Effector memory CD4-positive, alpha-beta T cell (primary cell): ENCODE results near the gene PSG6.
"Not testable (repeated sequence)": the region's sequence is repeated elsewhere in the genome, so short reads cannot be mapped to it uniquely, and the experiment has no call there.

Experiments used
- DNase-seq, 3 donors: peaks; one replicate each; pipeline ENCODE4 v3.0.0-alpha.2; 2020
- H3K27ac ChIP-seq: 2 replicates; pipeline ENCODE4 v1.7.0; 2013; ENCODE audit warnings: mild to moderate bottlenecking, low read length, moderate library complexity; ENCODE audit not compliant: insufficient read depth, poor library complexity, severe bottlenecking
- H3K27me3 ChIP-seq: replicated peaks from 2 replicates; pipeline ENCODE4 v1.7.0; 2013; ENCODE audit warnings: mild to moderate bottlenecking, low read length; ENCODE audit not compliant: insufficient read depth, control insufficient read depth, poor library complexity, severe bottlenecking
- H3K36me3 ChIP-seq: 2 replicates; pipeline ENCODE4 v1.7.0; 2013; ENCODE audit warnings: mild to moderate bottlenecking, low read length, moderate library complexity; ENCODE audit not compliant: control insufficient read depth, insufficient read depth
- H3K4me1 ChIP-seq: 2 replicates; pipeline ENCODE4 v1.7.0; 2013; ENCODE audit warnings: low read length, mild to moderate bottlenecking; ENCODE audit not compliant: control insufficient read depth, insufficient read depth, poor library complexity, severe bottlenecking
- H3K4me3 ChIP-seq: 2 replicates; pipeline ENCODE4 v1.7.0; 2013; ENCODE audit warnings: low read length, low read depth, mild to moderate bottlenecking; ENCODE audit not compliant: insufficient read depth, poor library complexity, severe bottlenecking
- H3K9me3 ChIP-seq: 2 replicates; pipeline ENCODE4 v1.7.0; 2013; ENCODE audit warnings: mild to moderate bottlenecking, low read length, moderate library complexity; ENCODE audit not compliant: control insufficient read depth

The PSG6 gene

GRCh38 chr19:42857544-42857867 is 60.2 kb downstream of the PSG6 start:
- no peak for DNase-seq
- Histone ChIP-seq H3K4me1 (no peaks in the 10 kb centered on the region), H3K9me3 (no peaks in the 10 kb centered on the region), H3K27me3 (no peaks in the 10 kb centered on the region), H3K4me3 (no peak overlapping the region), H3K36me3 (no peaks in the 10 kb centered on the region), H3K27ac (no peak overlapping the region)

- DNase-seq, H3K36me3 ChIP-seq, H3K9me3 ChIP-seq: not testable (repeated sequence)
Observed at GRCh38 chr19:42856866-42857543, 60.7 kb downstream of the PSG6 start.

GRCh38 chr19:42854745-42855144 is 62.9 kb downstream of the PSG6 start:
- not testable (repeated sequence) for H3K27me3 ChIP-seq, H3K4me3 ChIP-seq, H3K9me3 ChIP-seq, DNase-seq, H3K27ac ChIP-seq, H3K36me3 ChIP-seq, H3K4me1 ChIP-seq

More at GRCh38 chr19:42856866-42857543, 60.7 kb downstream of the PSG6 start:
- H3K4me1 ChIP-seq, H3K4me3 ChIP-seq, H3K27ac ChIP-seq, H3K27me3 ChIP-seq: not testable (repeated sequence)

GRCh38 chr19:42853231-42853630 is 64.5 kb downstream of the PSG6 start:
- not testable (repeated sequence) for H3K36me3 ChIP-seq, H3K9me3 ChIP-seq, H3K4me3 ChIP-seq, H3K27ac ChIP-seq, H3K27me3 ChIP-seq, H3K4me1 ChIP-seq, DNase-seq

- H3K27ac ChIP-seq, H3K27me3 ChIP-seq: not testable (repeated sequence)
Observed at GRCh38 chr19:42852821-42853220, 64.9 kb downstream of the PSG6 start.

More at GRCh38 chr19:42852821-42853220, 64.9 kb downstream of the PSG6 start:
- not testable (repeated sequence) for DNase-seq, H3K9me3 ChIP-seq, H3K4me3 ChIP-seq, H3K4me1 ChIP-seq, H3K36me3 ChIP-seq
